GM12801 (cell line): ENCODE measurements around the gene CNOT10.

Source experiments
- CTCF ChIP-seq: IDR thresholded peaks from one replicate; pipeline ENCODE4 v1.5.1; 2011; ENCODE audit warnings: control low read depth; ENCODE audit not compliant: insufficient read length; ENCODE audit errors: extremely low read depth

The CNOT10 gene

GRCh38 chr3:32684029-32684799 is 774 bp upstream of the CNOT10 start:
- no peak for TF ChIP-seq CTCF

GRCh38 chr3:32685543-32686185 is 676 bp downstream of the CNOT10 start:
- TF ChIP-seq CTCF = no peak

- TF ChIP-seq CTCF = no peak
Observed at GRCh38 chr3:32686713-32687112, 1.7 kb downstream of the CNOT10 start.

GRCh38 chr3:32691847-32692246 is 6.9 kb downstream of the CNOT10 start:
- TF ChIP-seq CTCF = no peak

GRCh38 chr3:32696523-32696922 is 11.5 kb downstream of the CNOT10 start:
- no peak for TF ChIP-seq CTCF

- no peak for TF ChIP-seq CTCF
Observed at GRCh38 chr3:32698506-32698905, 13.5 kb downstream of the CNOT10 start.

GRCh38 chr3:32699429-32699828 is 14.4 kb downstream of the CNOT10 start:
- no peak for TF ChIP-seq CTCF
